IMR-90 (cell line): ENCODE results near the gene PRPS2. TPM values are rescaled to one million over a fixed set of nuclear protein-coding genes. Genes with fewer than 3 reads are reported as not detected.

Experiments
- ATAC-seq: fragments of 200-7000 bp; cut with Tn5 transposase; 2 replicates; pipeline ENCODE4 v1.9.1; 2020; ENCODE audit warnings: low read depth, mild to moderate bottlenecking, moderate library complexity
- BruUV-seq: library from RNA; stranded (reverse); fragments of 400-500 nt; replicated peaks from 2 replicates; lab custom pipeline; 2021; lab: Mats Ljungman, UMichigan
- CTCF ChIA-PET: fragments of 300-600 bp; formaldehyde crosslinking; extraction: SDS; loops from one replicate; lab custom pipeline; 2021; ENCODE audit warnings: antibody characterized with exemption; lab: Yijun Ruan, JAX
- POLR2A ChIA-PET: fragments of 300-600 bp; sonication (Branson Sonifier 250); formaldehyde crosslinking; loops from one replicate; lab custom pipeline; 2022; ENCODE audit warnings: antibody characterized with exemption; ENCODE audit not compliant: unreplicated experiment; lab: Charles Lee
- DNase-seq: peaks from one replicate; pipeline ENCODE4 v3.0.0; 2013
- H2AFZ ChIP-seq: replicated peaks from 2 replicates; pipeline ENCODE3; 2013; ENCODE audit warnings: low read length, mild to moderate bottlenecking; ENCODE audit not compliant: poor library complexity
- H2AK5ac ChIP-seq: 2 replicates; pipeline ENCODE4 v1.6.1; 2013; ENCODE audit warnings: low read depth, low read length, inconsistent platforms
- H2AK9ac ChIP-seq: replicated peaks from 2 replicates; pipeline ENCODE3; 2013; ENCODE audit warnings: mild to moderate bottlenecking, low read depth, low read length, moderate library complexity; ENCODE audit not compliant: poor library complexity
- H2BK120ac ChIP-seq: 2 replicates; pipeline ENCODE4 v1.6.1; 2013; ENCODE audit warnings: low read depth, low read length, inconsistent platforms
- H2BK15ac ChIP-seq: 3 replicates; pipeline ENCODE4 v1.6.1; 2013; ENCODE audit warnings: low read depth, low read length, inconsistent platforms
- H2BK20ac ChIP-seq: 2 replicates; pipeline ENCODE4 v1.6.1; 2013; ENCODE audit warnings: low read depth, mild to moderate bottlenecking, inconsistent platforms, low read length, moderate library complexity
- H2BK5ac ChIP-seq: 2 replicates; pipeline ENCODE4 v1.6.1; 2013; ENCODE audit warnings: mild to moderate bottlenecking, low read depth, low read length, inconsistent platforms; ENCODE audit not compliant: poor library complexity, severe bottlenecking
- H3K14ac ChIP-seq: replicated peaks from 2 replicates; pipeline ENCODE4 v1.6.1; 2013; ENCODE audit warnings: low read depth, low read length, inconsistent platforms
- H3K18ac ChIP-seq: 2 replicates; pipeline ENCODE4 v1.6.1; 2013; ENCODE audit warnings: low read depth, low read length, control low read depth
- H3K23ac ChIP-seq: 2 replicates; pipeline ENCODE4 v1.6.1; 2013; ENCODE audit warnings: low read depth, low read length, inconsistent platforms
- H3K27ac ChIP-seq: 2 replicates; pipeline ENCODE4 v1.5.1; 2013; ENCODE audit warnings: mild to moderate bottlenecking, control low read depth, low read length; ENCODE audit not compliant: insufficient read depth
- H3K27me3 ChIP-seq: 2 replicates; pipeline ENCODE4 v1.6.1; 2013; ENCODE audit warnings: low read length; ENCODE audit not compliant: control insufficient read depth, insufficient read depth
- H3K36me3 ChIP-seq: 2 replicates; pipeline ENCODE4 v1.6.1; 2013; ENCODE audit warnings: low read length, mixed read lengths; ENCODE audit not compliant: control insufficient read depth, insufficient read depth
- H3K4ac ChIP-seq: 2 replicates; pipeline ENCODE4 v1.6.1; 2013; ENCODE audit warnings: low read depth, low read length, inconsistent platforms
- H3K4me1 ChIP-seq: 2 replicates; pipeline ENCODE4 v1.6.1; 2013; ENCODE audit warnings: low read length, mixed read lengths; ENCODE audit not compliant: control insufficient read depth, insufficient read depth
- H3K4me2 ChIP-seq: 2 replicates; pipeline ENCODE4 v1.6.1; 2013; ENCODE audit warnings: low read depth, mild to moderate bottlenecking, control low read depth, low read length, moderate library complexity
- H3K4me3 ChIP-seq: 2 replicates; pipeline ENCODE4 v1.5.1; 2013; ENCODE audit warnings: low read depth, mild to moderate bottlenecking, control low read depth, low read length, moderate library complexity; ENCODE audit not compliant: insufficient read depth
- H3K56ac ChIP-seq: 2 replicates; pipeline ENCODE4 v1.6.1; 2013; ENCODE audit warnings: low read length, inconsistent platforms; ENCODE audit not compliant: insufficient read depth; ENCODE audit errors: extremely low read depth
- H3K79me1 ChIP-seq, 2 experiments: 2 replicates each; pipeline ENCODE4 v1.6.1; 2013; ENCODE audit warnings: low read length in 2 of 2, inconsistent platforms in 1 of 2, low read depth in 1 of 2
- H3K9ac ChIP-seq: 2 replicates; pipeline ENCODE4 v1.6.1; 2013; ENCODE audit warnings: low read depth, low read length, control low read depth
- H3K9me1 ChIP-seq: 2 replicates; pipeline ENCODE4 v1.6.1; 2013; ENCODE audit warnings: low read length, inconsistent platforms; ENCODE audit not compliant: insufficient read depth
- H3K9me3 ChIP-seq: 2 replicates; pipeline ENCODE4 v1.6.1; 2013; ENCODE audit warnings: low read length; ENCODE audit not compliant: control insufficient read depth, insufficient read depth
- H4K20me1 ChIP-seq: 2 replicates; pipeline ENCODE4 v1.6.1; 2013; ENCODE audit warnings: low read length, inconsistent platforms; ENCODE audit not compliant: insufficient read depth
- H4K5ac ChIP-seq: 2 replicates; pipeline ENCODE4 v1.6.1; 2013; ENCODE audit warnings: mild to moderate bottlenecking, low read depth, low read length, control low read depth
- H4K8ac ChIP-seq, 2 experiments: 2 replicates each; pipeline ENCODE4 v1.6.1; 2013; ENCODE audit warnings: low read depth in 2 of 2, low read length in 2 of 2, control low read depth in 1 of 2, inconsistent platforms in 1 of 2
- H4K91ac ChIP-seq: 2 replicates; pipeline ENCODE4 v1.6.1; 2013; ENCODE audit warnings: low read depth, low read length, inconsistent platforms; ENCODE audit not compliant: insufficient read depth
- BHLHE40 ChIP-seq: fragments of 150-350 bp; IDR thresholded peaks from 2 replicates; pipeline ENCODE4 v1.6.1; 2016; ENCODE audit warnings: mild to moderate bottlenecking, low read depth, low read length
- CEBPB ChIP-seq: IDR thresholded peaks from 2 replicates; pipeline ENCODE4 v1.6.1; 2012; ENCODE audit warnings: low read depth, low read length, improper control_type of control experiment
- CHD1 ChIP-seq: IDR thresholded peaks from 2 replicates; pipeline ENCODE4 v1.6.1; 2012; ENCODE audit warnings: low read depth, low read length, improper control_type of control experiment
- FOS ChIP-seq: fragments of 150-350 bp; IDR thresholded peaks from 2 replicates; pipeline ENCODE4 v1.6.1; 2016; ENCODE audit warnings: low read depth, low read length
- MAFK ChIP-seq: IDR thresholded peaks from 2 replicates; pipeline ENCODE4 v1.6.1; 2012; ENCODE audit warnings: low read depth, low read length, improper control_type of control experiment
- MAZ ChIP-seq: IDR thresholded peaks from 2 replicates; pipeline ENCODE4 v1.6.1; 2012; ENCODE audit warnings: low read depth, mild to moderate bottlenecking, low read length, improper control_type of control experiment, moderate library complexity, borderline replicate concordance
- MXI1 ChIP-seq: IDR thresholded peaks from 2 replicates; pipeline ENCODE4 v1.6.1; 2012; ENCODE audit warnings: low read depth, mild to moderate bottlenecking, low read length, moderate library complexity, borderline replicate concordance
- NFE2L2 ChIP-seq: fragments of 150-350 bp; IDR thresholded peaks from 2 replicates; pipeline ENCODE4 v1.6.1; 2016; ENCODE audit warnings: low read depth, mild to moderate bottlenecking, low read length
- POLR2A ChIP-seq: IDR thresholded peaks from 2 replicates; pipeline ENCODE4 v1.6.1; 2012; ENCODE audit warnings: mild to moderate bottlenecking, low read depth, low read length
- RAD21 ChIP-seq: IDR thresholded peaks from 2 replicates; pipeline ENCODE4 v1.6.1; 2012; ENCODE audit warnings: low read length, improper control_type of control experiment
- RCOR1 ChIP-seq: IDR thresholded peaks from 2 replicates; pipeline ENCODE4 v1.6.1; 2012; ENCODE audit warnings: mild to moderate bottlenecking, low read length, improper control_type of control experiment; ENCODE audit not compliant: insufficient replicate concordance
- RFX5 ChIP-seq: IDR thresholded peaks from 2 replicates; pipeline ENCODE4 v1.8.0; 2012; ENCODE audit warnings: low read depth, mild to moderate bottlenecking, low read length, moderate library complexity
- SMC3 ChIP-seq: fragments of 150-350 bp; IDR thresholded peaks from 2 replicates; pipeline ENCODE4 v1.6.1; 2016; ENCODE audit warnings: low read depth, mild to moderate bottlenecking, antibody characterized with exemption, low read length, moderate library complexity
- WGBS, 2 experiments: methylation state at CpG; one replicate each; pipeline versions ENCODE4 v1.1.5 to v1.1.7; 2013; ENCODE audit warnings: missing lambda C conversion rate in 2 of 2; ENCODE audit not compliant: insufficient read length in 1 of 2; ENCODE audit errors: extremely low coverage in 2 of 2; 5-methylcytosine and 5-hydroxymethylcytosine counted together
- dilution Hi-C: fragments of 300-500 bp; cut with HindIII; formaldehyde crosslinking; loops from one replicate; pipeline ENCODE4 v1.14.3; 2018; ENCODE audit warnings: low sequenced_read_pairs; ENCODE audit not compliant: unreplicated experiment
- in situ Hi-C: fragments of 300-500 bp; cut with MboI; formaldehyde crosslinking; loops from 3 replicates; pipeline ENCODE4 v1.14.3; 2019; ENCODE audit warnings: low sequenced_read_pairs, inconsistent platforms, mixed read lengths
- intact Hi-C: fragments of 100-400 bp; cut with micrococcal nuclease; formaldehyde crosslinking; loops from 2 replicates; pipeline ENCODE4 v1.10.0; 2022
- polyA plus RNA-seq, 3 experiments: library from polyadenylated mRNA; depleted of rRNA; stranded (reverse); fragments of >200 nt; gene quantifications; 2 replicates each; pipeline ENCODE4 v1.2.3, GENCODE V29; 2012; ENCODE audit warnings: low replicate concordance in 1 of 3
- total RNA-seq: library from RNA; depleted of rRNA; stranded (reverse); fragments of >200 nt; gene quantifications from 2 replicates; pipeline ENCODE4 v1.2.3, GENCODE V29; 2012
- TF ChIP-seq, protein P1 (sequence below): fragments of 150-350 bp; IDR thresholded peaks from 2 replicates; pipeline ENCODE4 v1.6.1; 2017; ENCODE audit warnings: mild to moderate bottlenecking, antibody characterized with exemption, low read length, low read depth
- TF ChIP-seq, protein P2 (sequence below): conservative IDR thresholded peaks from 2 replicates; pipeline ENCODE4 v1.5.1; 2012; ENCODE audit warnings: mild to moderate bottlenecking, low read depth, low read length, improper control_type of control experiment
- TF ChIP-seq, protein P3 (sequence below): fragments of 150-350 bp; IDR thresholded peaks from 2 replicates; pipeline ENCODE4 v1.6.1; 2016; ENCODE audit warnings: low read depth, mild to moderate bottlenecking, low read length, moderate library complexity, borderline replicate concordance

The PRPS2 gene
- total and polyA plus RNA-seq, 2 of the 4 experiments (the other 2 are of a cell fraction): 20.4 to 48.0 TPM

DNA sequence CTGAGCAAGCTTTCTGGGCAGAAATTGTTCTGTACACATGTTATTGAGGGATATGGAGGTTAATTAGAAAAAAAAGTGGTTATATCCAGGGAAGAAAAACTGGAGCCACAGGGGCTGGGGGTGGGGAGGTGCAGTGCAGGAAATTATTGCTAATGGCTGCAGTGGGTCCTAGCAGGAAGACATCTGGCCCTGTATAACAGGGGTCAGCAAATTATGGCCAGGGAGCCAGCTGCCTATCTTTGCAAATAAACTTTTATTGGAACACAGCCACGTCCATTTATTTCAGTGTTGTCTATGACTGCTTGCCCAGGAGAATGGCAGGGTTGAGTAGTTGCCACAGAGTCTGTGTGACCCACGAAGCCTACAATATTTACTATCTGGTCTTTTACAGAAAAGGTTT lies 23.4 kb upstream of the PRPS2 start:
- Histone ChIP-seq H3K56ac (no peak overlapping the region), H4K91ac (no peak overlapping the region), H3K27me3 (peaks cover 1% of the 10 kb centered on the region; the same call in 1 of the 2 replicates), H2AFZ (no peak overlapping the region), H2AK9ac (no peak overlapping the region), H2BK120ac (no peak overlapping the region), H3K18ac (no peak overlapping the region), H2AK5ac (no peak overlapping the region), H4K5ac (no peak overlapping the region), H3K27ac (no peak overlapping the region), H3K4me3 (no peak overlapping the region), H3K9ac (no peak overlapping the region), H3K9me1 (no peaks in the 10 kb centered on the region), H2BK15ac (no peak overlapping the region), H3K4me1 (no peaks in the 10 kb centered on the region), H4K20me1 (no peaks in the 10 kb centered on the region), H3K79me1 (no peaks in the 10 kb centered on the region), H3K4ac (no peak overlapping the region), H3K36me3 (no peaks in the 10 kb centered on the region), H3K14ac (no peak overlapping the region), H3K23ac (no peak overlapping the region), H2BK5ac (no peak overlapping the region), H3K4me2 (no peak overlapping the region), H4K8ac (no peak overlapping the region), H2BK20ac (no peak overlapping the region), H3K9me3 (no peaks in the 10 kb centered on the region)
- WGBS, 2 experiments: no CpG with 5 or more reads among the region's 2 CpGs
- POLR2A ChIA-PET: no interaction called here
- in situ Hi-C loops: no loop called here
- no peak for DNase-seq
- TF ChIP-seq CEBPB (no peak), MAFK (no peak), SMC3 (no peak), MXI1 (no peak), POLR2A (no peak), NFE2L2 (no peak), BHLHE40 (no peak), FOS (no peak), MAZ (no peak), RCOR1 (no peak), CHD1 (no peak), RFX5 (no peak), RAD21 (no peak)
- TF ChIP-seq, protein P1, sequence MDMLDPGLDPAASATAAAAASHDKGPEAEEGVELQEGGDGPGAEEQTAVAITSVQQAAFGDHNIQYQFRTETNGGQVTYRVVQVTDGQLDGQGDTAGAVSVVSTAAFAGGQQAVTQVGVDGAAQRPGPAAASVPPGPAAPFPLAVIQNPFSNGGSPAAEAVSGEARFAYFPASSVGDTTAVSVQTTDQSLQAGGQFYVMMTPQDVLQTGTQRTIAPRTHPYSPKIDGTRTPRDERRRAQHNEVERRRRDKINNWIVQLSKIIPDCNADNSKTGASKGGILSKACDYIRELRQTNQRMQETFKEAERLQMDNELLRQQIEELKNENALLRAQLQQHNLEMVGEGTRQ: no peak
- TF ChIP-seq, protein P2, sequence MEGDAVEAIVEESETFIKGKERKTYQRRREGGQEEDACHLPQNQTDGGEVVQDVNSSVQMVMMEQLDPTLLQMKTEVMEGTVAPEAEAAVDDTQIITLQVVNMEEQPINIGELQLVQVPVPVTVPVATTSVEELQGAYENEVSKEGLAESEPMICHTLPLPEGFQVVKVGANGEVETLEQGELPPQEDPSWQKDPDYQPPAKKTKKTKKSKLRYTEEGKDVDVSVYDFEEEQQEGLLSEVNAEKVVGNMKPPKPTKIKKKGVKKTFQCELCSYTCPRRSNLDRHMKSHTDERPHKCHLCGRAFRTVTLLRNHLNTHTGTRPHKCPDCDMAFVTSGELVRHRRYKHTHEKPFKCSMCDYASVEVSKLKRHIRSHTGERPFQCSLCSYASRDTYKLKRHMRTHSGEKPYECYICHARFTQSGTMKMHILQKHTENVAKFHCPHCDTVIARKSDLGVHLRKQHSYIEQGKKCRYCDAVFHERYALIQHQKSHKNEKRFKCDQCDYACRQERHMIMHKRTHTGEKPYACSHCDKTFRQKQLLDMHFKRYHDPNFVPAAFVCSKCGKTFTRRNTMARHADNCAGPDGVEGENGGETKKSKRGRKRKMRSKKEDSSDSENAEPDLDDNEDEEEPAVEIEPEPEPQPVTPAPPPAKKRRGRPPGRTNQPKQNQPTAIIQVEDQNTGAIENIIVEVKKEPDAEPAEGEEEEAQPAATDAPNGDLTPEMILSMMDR: no peak
- TF ChIP-seq, protein P3, sequence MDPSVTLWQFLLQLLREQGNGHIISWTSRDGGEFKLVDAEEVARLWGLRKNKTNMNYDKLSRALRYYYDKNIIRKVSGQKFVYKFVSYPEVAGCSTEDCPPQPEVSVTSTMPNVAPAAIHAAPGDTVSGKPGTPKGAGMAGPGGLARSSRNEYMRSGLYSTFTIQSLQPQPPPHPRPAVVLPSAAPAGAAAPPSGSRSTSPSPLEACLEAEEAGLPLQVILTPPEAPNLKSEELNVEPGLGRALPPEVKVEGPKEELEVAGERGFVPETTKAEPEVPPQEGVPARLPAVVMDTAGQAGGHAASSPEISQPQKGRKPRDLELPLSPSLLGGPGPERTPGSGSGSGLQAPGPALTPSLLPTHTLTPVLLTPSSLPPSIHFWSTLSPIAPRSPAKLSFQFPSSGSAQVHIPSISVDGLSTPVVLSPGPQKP: no peak
- dilution Hi-C loops: no loop called here
- intact Hi-C loops: no loop called here
- CTCF ChIA-PET: no interaction called here
- no TSS peak for BruUV-seq
- no peak for ATAC-seq
